ENCODE data around the gene GNAL.
A peak's percentile ranks its signal among the peaks of the same experiment; 100 is the strongest.
"Not testable (repeated sequence)": the region's sequence is repeated elsewhere in the genome, so short reads cannot be mapped to it uniquely, and the experiment has no call there.

GNAL gene

GRCh38 chr18:11688972-11689668 is at the start of gene GNAL:
GNAL (plus strand) TSS chr18:11689264; CDS start chr18:11689564, 300 bp downstream.
- DNase-seq (ENCODE audit: low read depth in 2 of 2), result peak in 1 of 2 donors; percentile 19

GRCh38 chr18:11647310-11647709 is 41.8 kb upstream of the GNAL start:
- DNase-seq (ENCODE audit: low read depth in 2 of 2), result not testable (repeated sequence)

GRCh38 chr18:11647804-11648203 is 41.3 kb upstream of the GNAL start:
- DNase-seq (ENCODE audit: low read depth in 2 of 2), result not testable (repeated sequence)

- no peak for DNase-seq (ENCODE audit: low read depth in 2 of 2)
These were observed 39.2 kb upstream of the GNAL start for GRCh38 chr18:11649839-11650238.

- no peak for DNase-seq (ENCODE audit: low read depth in 2 of 2)
These were observed 37.2 kb upstream of the GNAL start for GRCh38 chr18:11651899-11652298.

GRCh38 chr18:11653521-11653920 is 35.5 kb upstream of the GNAL start:
- no peak for DNase-seq (ENCODE audit: low read depth in 2 of 2)

GRCh38 chr18:11654736-11655605 is 34.1 kb upstream of the GNAL start:
- DNase-seq (ENCODE audit: low read depth in 2 of 2), result peak in 1 of 2 donors; percentile 29

GRCh38 chr18:11655606-11655932 is 33.5 kb upstream of the GNAL start:
- DNase-seq (ENCODE audit: low read depth in 2 of 2), result no peak

GRCh38 chr18:11657152-11657551 is 31.9 kb upstream of the GNAL start:
- no peak for DNase-seq (ENCODE audit: low read depth in 2 of 2)

GRCh38 chr18:11657554-11657953 is 31.5 kb upstream of the GNAL start:
- no peak for DNase-seq (ENCODE audit: low read depth in 2 of 2)

- DNase-seq (ENCODE audit: low read depth in 2 of 2), result no peak
These were observed 31.0 kb upstream of the GNAL start for GRCh38 chr18:11658019-11658418.

GRCh38 chr18:11658989-11659388 is 30.1 kb upstream of the GNAL start:
- DNase-seq (ENCODE audit: low read depth in 2 of 2), result no peak

GRCh38 chr18:11660691-11661090 is 28.4 kb upstream of the GNAL start:
- DNase-seq (ENCODE audit: low read depth in 2 of 2), result no peak

- DNase-seq (ENCODE audit: low read depth in 2 of 2), result no peak
These were observed 27.6 kb upstream of the GNAL start for GRCh38 chr18:11661430-11661829.

- no peak for DNase-seq (ENCODE audit: low read depth in 2 of 2)
These were observed 25.5 kb upstream of the GNAL start for GRCh38 chr18:11663439-11664029.

- DNase-seq (ENCODE audit: low read depth in 2 of 2), result no peak
These were observed 24.8 kb upstream of the GNAL start for GRCh38 chr18:11664286-11664685.

- DNase-seq (ENCODE audit: low read depth in 2 of 2), result no peak
These were observed 23.9 kb upstream of the GNAL start for GRCh38 chr18:11665146-11665545.

GRCh38 chr18:11665587-11665986 is 23.5 kb upstream of the GNAL start:
- DNase-seq (ENCODE audit: low read depth in 2 of 2), result no peak

GRCh38 chr18:11666176-11666575 is 22.9 kb upstream of the GNAL start:
- DNase-seq (ENCODE audit: low read depth in 2 of 2), result no peak

- DNase-seq (ENCODE audit: low read depth in 2 of 2), result no peak
These were observed 22.2 kb upstream of the GNAL start for GRCh38 chr18:11666831-11667230.

- DNase-seq (ENCODE audit: low read depth in 2 of 2), result no peak
These were observed 21.5 kb upstream of the GNAL start for GRCh38 chr18:11667578-11667977.

- DNase-seq (ENCODE audit: low read depth in 2 of 2), result no peak
These were observed 20.5 kb upstream of the GNAL start for GRCh38 chr18:11668441-11669169.
